ENCODE results near the gene SPSB2.

- no peak for TF ChIP-seq CTCF (IDR thresholded peaks at IDR 0.05)
- no peak for TF ChIP-seq POLR2A (IDR thresholded peaks at IDR 0.05)
These were observed 41.0 kb downstream of the SPSB2 start for GRCh38 chr12:6832125-6832524.
